C4-2B (cell line): Measurements from ENCODE around the gene STX2.

ENCODE experiments used
- H3K27ac ChIP-seq: fragments of 450-650 bp; 2 replicates; pipeline ENCODE4 v1.5.1; 2017
- ZFX ChIP-seq: fragments of 450-650 bp; IDR thresholded peaks from 2 replicates; pipeline ENCODE4 v1.6.1; 2017
- TF ChIP-seq, protein P1 (sequence below): fragments of 450-650 bp; conservative IDR thresholded peaks from 2 replicates; pipeline ENCODE4 v1.5.1; 2017; ENCODE audit warnings: mild to moderate bottlenecking

STX2 gene

DNA sequence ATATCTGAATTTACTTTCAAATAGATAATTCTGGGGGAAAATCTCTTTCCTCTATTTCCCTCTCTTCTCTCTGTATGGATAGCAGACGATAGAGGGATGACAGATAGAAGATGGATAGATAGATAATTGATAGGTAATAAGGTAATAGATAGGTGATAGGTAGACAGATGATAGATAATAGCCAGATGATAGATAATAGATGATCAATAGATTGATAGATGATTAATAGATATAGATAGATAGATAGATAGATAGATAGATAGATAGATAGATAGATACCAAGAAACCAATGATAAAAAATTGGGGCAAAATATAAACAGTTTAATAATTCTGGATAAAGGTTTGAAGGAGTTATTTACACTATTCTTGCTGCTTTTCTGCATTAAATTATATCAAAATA lies 96.3 kb downstream of the STX2 start:
- no peak overlapping the region for H3K27ac ChIP-seq
- TF ChIP-seq, protein P1, sequence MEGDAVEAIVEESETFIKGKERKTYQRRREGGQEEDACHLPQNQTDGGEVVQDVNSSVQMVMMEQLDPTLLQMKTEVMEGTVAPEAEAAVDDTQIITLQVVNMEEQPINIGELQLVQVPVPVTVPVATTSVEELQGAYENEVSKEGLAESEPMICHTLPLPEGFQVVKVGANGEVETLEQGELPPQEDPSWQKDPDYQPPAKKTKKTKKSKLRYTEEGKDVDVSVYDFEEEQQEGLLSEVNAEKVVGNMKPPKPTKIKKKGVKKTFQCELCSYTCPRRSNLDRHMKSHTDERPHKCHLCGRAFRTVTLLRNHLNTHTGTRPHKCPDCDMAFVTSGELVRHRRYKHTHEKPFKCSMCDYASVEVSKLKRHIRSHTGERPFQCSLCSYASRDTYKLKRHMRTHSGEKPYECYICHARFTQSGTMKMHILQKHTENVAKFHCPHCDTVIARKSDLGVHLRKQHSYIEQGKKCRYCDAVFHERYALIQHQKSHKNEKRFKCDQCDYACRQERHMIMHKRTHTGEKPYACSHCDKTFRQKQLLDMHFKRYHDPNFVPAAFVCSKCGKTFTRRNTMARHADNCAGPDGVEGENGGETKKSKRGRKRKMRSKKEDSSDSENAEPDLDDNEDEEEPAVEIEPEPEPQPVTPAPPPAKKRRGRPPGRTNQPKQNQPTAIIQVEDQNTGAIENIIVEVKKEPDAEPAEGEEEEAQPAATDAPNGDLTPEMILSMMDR: no peak
- no peak for TF ChIP-seq ZFX

DNA sequence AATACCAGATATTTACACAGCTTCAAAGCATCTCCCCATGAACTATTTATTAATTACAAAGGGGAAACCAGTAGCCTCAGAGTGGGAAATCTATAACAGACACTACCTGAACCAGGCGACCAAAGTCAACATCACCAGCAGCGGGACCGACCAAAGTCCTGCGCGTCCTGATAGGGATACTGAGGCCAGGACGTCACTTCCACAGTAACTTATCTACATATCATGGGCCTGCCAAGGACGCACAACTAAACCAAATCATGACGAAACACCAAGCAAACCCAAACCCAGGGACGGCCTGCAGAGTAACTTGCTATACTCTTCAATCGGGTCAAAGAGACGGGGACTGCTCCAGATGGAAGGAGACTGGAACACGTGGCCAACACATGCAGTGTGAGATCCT lies 96.9 kb downstream of the STX2 start:
- no peak overlapping the region for H3K27ac ChIP-seq
- TF ChIP-seq ZFX: no peak
- TF ChIP-seq, protein P1: no peak
